Body of pancreas (tissue), 4 donors: ENCODE data around the gene PRRC2A. TPM values are rescaled to one million over a fixed set of nuclear protein-coding genes. Genes with fewer than 3 reads are reported as not detected.
A peak's percentile ranks its signal among the peaks of the same experiment; 100 is the strongest.

ENCODE experiments used
- ATAC-seq: fragments of 150-250 bp; one replicate; pipeline ENCODE4 v1.9.1; 2016
- DNase-seq, 4 donors: peaks; one replicate each; pipeline ENCODE4 v3.0.0-alpha.2; 2019
- H3K27ac ChIP-seq, 4 donors: fragments of 200-600 bp; sonication (generic); 1 replicate in 3 of 4; 2 replicates in 1 of 4; pipeline versions ENCODE4 v1.5.1 to v1.6.1; 2016 to 2019; ENCODE audit warnings: mild to moderate bottlenecking in 1 of 4, mixed read lengths in 1 of 4, moderate library complexity in 1 of 4
- H3K27me3 ChIP-seq, 2 donors: fragments of 200-600 bp; sonication (generic); one replicate each; pipeline ENCODE4 v1.6.0; 2016; ENCODE audit warnings: mild to moderate bottlenecking in 1 of 2
- H3K36me3 ChIP-seq, 2 donors: fragments of 200-600 bp; sonication (generic); replicated peaks in 1 of 2; 2 replicates each; pipeline ENCODE4 v1.5.1; 2016; ENCODE audit warnings: low read depth in 2 of 2; ENCODE audit not compliant: insufficient read depth in 1 of 2
- H3K4me1 ChIP-seq: fragments of 200-600 bp; sonication (generic); one replicate; pipeline ENCODE4 v1.6.0; 2016
- H3K4me3 ChIP-seq, 2 donors: fragments of 200-600 bp; sonication (generic); 1 replicate in 1 of 2; 2 replicates in 1 of 2; pipeline ENCODE4 v1.5.1; 2016 to 2019
- H3K9me3 ChIP-seq, 3 donors: fragments of 200-600 bp; sonication (generic); 1 replicate in 2 of 3; 2 replicates in 1 of 3; pipeline ENCODE4 v1.5.1; 2016
- CTCF ChIP-seq, 7 experiments: fragments of 450-650 bp in 4 of 7; fragments of 200-600 bp in 3 of 7; sonication (generic) in 3 of 7; IDR thresholded peaks; one replicate each; pipeline ENCODE4 v1.5.1; 2016 to 2019; ENCODE audit warnings: antibody characterized with exemption in 7 of 7
- POLR2A ChIP-seq, 3 donors: fragments of 450-650 bp; IDR thresholded peaks; one replicate each; pipeline ENCODE4 v1.6.1; 2016; ENCODE audit warnings: antibody characterized with exemption in 3 of 3, mild to moderate bottlenecking in 2 of 3
- WGBS, 2 donors: methylation state at CpG; one replicate each; pipeline ENCODE4 v1.1.5; 2017; 5-methylcytosine and 5-hydroxymethylcytosine counted together
- intact Hi-C: fragments of 100-400 bp; cut with DNase I; formaldehyde crosslinking; loops from one replicate; pipeline ENCODE4 v1.15.1; 2023
- total RNA-seq, 2 donors: library from RNA; depleted of rRNA; stranded (reverse); fragments of >200 nt; gene quantifications; one replicate each; pipeline ENCODE4 v1.1.0, GENCODE V29; 2016

PRRC2A gene
- total RNA-seq, 2 donors from 2014 or later = 48.8 to 57.4 TPM

DNA sequence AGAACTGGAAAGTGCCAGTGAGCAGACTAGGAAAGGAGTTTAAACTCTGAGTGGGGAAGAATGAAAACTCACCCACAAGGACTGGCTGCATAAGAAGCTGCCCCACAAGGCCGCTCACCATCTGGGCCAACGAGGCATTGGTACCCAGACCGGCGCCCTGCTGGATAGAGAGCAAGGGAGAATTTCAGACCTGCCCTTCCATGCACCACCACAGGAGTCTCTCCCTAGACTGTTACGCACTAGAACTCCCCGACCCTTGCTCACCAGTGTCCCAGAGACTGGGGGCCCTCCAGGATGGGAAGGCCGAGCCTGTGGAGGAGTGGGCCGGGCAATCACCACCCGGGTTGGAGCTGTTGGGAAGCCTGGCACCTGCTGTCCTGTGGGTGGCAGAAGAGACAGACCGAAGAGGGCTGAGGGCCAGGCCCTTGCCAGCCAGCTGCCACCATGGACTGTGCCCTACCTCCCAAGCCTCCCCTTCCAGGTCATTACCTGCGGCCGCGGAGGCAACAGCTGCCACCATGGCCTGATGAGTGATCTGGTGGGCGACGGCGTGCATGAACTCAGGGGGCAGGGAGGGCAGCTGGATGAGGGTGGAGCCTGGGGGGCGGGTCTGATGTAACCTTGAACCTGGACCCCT is 23.4 kb downstream of the PRRC2A start:
- H3K27ac ChIP-seq = no peak overlapping the region
- DNase-seq (no peak), ATAC-seq (peak; percentile 40)
- intact Hi-C loops = no loop called here
- 80 to 89% methylated on average over 12 to 17 of the region's 17 CpGs for WGBS, 2 donors
- peaks cover 31 to 66% of the 10 kb centered on the region in 2 donors for H3K36me3 ChIP-seq
- H3K27me3 ChIP-seq = no peaks in the 10 kb centered on the region
- no peak for TF ChIP-seq POLR2A (IDR thresholded peaks at IDR 0.05)
- TF ChIP-seq CTCF (IDR thresholded peaks at IDR 0.05) = no peak
- no peaks in the 10 kb centered on the region for H3K4me1 ChIP-seq
- no peak overlapping the region for H3K4me3 ChIP-seq
- no peaks in the 10 kb centered on the region for H3K9me3 ChIP-seq

- DNase-seq (no peak), ATAC-seq (no peak)
- Histone ChIP-seq H3K36me3 (peaks cover 31 to 65% of the 10 kb centered on the region in 2 donors), H3K9me3 (no peaks in the 10 kb centered on the region), H3K4me3 (no peak overlapping the region), H3K4me1 (no peaks in the 10 kb centered on the region), H3K27me3 (no peaks in the 10 kb centered on the region), H3K27ac (no peak overlapping the region)
- intact Hi-C loops = no loop called here
- 96 to 100% methylated on average over 8 to 9 of the region's 9 CpGs for WGBS, 2 donors
- no peak for TF ChIP-seq POLR2A (IDR thresholded peaks at IDR 0.05)
- TF ChIP-seq CTCF (IDR thresholded peaks at IDR 0.05) = no peak
Measured at GRCh38 chr6:31645325-31645724, 24.8 kb downstream of the PRRC2A start.

DNA sequence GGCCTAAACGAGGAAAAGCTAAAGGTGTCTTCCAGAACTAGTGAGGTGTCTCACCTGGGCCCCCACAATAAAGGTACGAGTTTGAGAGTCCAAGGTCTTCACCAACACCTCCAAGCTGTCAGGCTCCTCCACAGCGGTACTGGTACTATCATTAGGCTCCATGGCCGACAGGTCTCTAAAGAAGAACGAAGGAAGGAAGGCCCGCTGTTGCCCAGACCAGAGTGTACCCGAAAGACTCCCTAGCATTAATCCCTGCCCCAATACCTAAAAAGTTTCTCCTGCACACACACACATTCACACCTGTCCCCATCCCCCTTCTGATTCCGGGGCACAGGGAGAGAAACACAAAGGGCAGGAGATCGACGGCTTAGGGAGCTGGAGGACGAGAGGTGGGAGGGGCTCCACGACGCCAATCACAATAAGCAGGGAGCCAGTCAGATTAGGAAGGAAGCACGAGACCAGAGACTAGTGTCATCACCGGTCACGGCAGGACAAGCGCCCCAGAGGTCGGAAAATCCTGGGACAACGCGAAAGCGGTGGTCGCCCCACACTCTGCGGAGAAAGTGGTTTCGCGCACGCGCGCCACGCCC is 31.2 kb downstream of the PRRC2A start:
- intact Hi-C loops = no loop called here
- 1 to 3% methylated on average over 15 to 29 of the region's 29 CpGs for WGBS, 2 donors
- Histone ChIP-seq H3K27ac (peak overlapping the region; percentile 95 to 100 (median 97)), H3K4me1 (peaks cover 26% of the 10 kb centered on the region), H3K36me3 (peaks cover 0 to 21% of the 10 kb centered on the region in 2 donors), H3K27me3 (no peaks in the 10 kb centered on the region), H3K4me3 (peak overlapping the region; percentile 39), H3K9me3 (no peaks in the 10 kb centered on the region)
- TF ChIP-seq POLR2A (IDR thresholded peaks at IDR 0.05) = no peak
- peak in 3 of 4 donors; percentile 69 to 82 (median 71) for DNase-seq
- ATAC-seq = peak; percentile 48

GRCh38 chr6:31652925-31653724 is 32.6 kb downstream of the PRRC2A start:
- peaks cover 34% of the 10 kb centered on the region for H3K4me1 ChIP-seq

More at GRCh38 chr6:31652925-31653724, 32.6 kb downstream of the PRRC2A start:
- WGBS, 2 donors = 6% methylated on average over 37 of the region's 37 CpGs
- intact Hi-C loops = no loop called here
- peak overlapping the region; percentile 95 to 100 (median 97) for H3K27ac ChIP-seq
- peak overlapping the region; percentile 19 to 39 for H3K4me3 ChIP-seq
- H3K27me3 ChIP-seq = no peaks in the 10 kb centered on the region
- ATAC-seq (peak; percentile 83), DNase-seq (peak; percentile 88 to 92 (median 89))
- no peaks in the 10 kb centered on the region for H3K9me3 ChIP-seq
- TF ChIP-seq POLR2A (IDR thresholded peaks at IDR 0.05) (peak; percentile 11 to 88 (median 80)), CTCF (IDR thresholded peaks at IDR 0.05) (peak in 1 of 7 experiments; percentile 1)
- H3K36me3 ChIP-seq = peaks cover 0 to 14% of the 10 kb centered on the region in 2 donors
